Stimulated activated CD4-positive, alpha-beta T cell treated with anti-CD3 and anti-CD28 coated beads, TNF-alpha, amount 100 ng/mL, for 1 hour (primary cell): Measurements from ENCODE around the gene ZNF665.
A peak's percentile ranks its signal among the peaks of the same experiment; 100 is the strongest.
"Not testable (repeated sequence)": the region's sequence is repeated elsewhere in the genome, so short reads cannot be mapped to it uniquely, and the experiment has no call there.

Experiments
- DNase-seq, 3 donors: peaks; one replicate each; pipeline ENCODE4 v3.0.0-alpha.2; 2020; ENCODE audit warnings: low read depth in 3 of 3, low spot score in 1 of 3

ZNF665 gene

GRCh38 chr19:53192771-53193534, at the start of gene ZNF665:
ZNF665 (minus strand) TSS chr19:53193358; CDS start chr19:53182898, 10,460 bp downstream.
- peak; percentile 35 to 51 (median 38) for DNase-seq

GRCh38 chr19:53237114-53237777, 44.1 kb upstream of the ZNF665 start:
- DNase-seq = no peak

GRCh38 chr19:53224606-53225005, 31.4 kb upstream of the ZNF665 start:
- DNase-seq = no peak

GRCh38 chr19:53222716-53223115, 29.6 kb upstream of the ZNF665 start:
- DNase-seq = not testable (repeated sequence)

GRCh38 chr19:53212703-53213320, 19.7 kb upstream of the ZNF665 start:
- no peak for DNase-seq

- not testable (repeated sequence) for DNase-seq
These were observed 18.4 kb upstream of the ZNF665 start for GRCh38 chr19:53211554-53211953.

GRCh38 chr19:53196777-53197396, 3.7 kb upstream of the ZNF665 start:
- peak; percentile 86 to 100 (median 96) for DNase-seq

- peak; percentile 31 to 43 (median 36) for DNase-seq
These were observed 2.2 kb upstream of the ZNF665 start for GRCh38 chr19:53195265-53195903.

- DNase-seq = no peak
These were observed 521 bp upstream of the ZNF665 start for GRCh38 chr19:53193535-53194222.

GRCh38 chr19:53190253-53190652, 2.9 kb downstream of the ZNF665 start:
- DNase-seq = no peak

GRCh38 chr19:53189691-53190198, 3.4 kb downstream of the ZNF665 start:
- not testable (repeated sequence) for DNase-seq

- not testable (repeated sequence) for DNase-seq
These were observed 7.8 kb downstream of the ZNF665 start for GRCh38 chr19:53185155-53185882.

- no peak for DNase-seq
These were observed 9.9 kb downstream of the ZNF665 start for GRCh38 chr19:53183146-53183764.

GRCh38 chr19:53182202-53182601, 11.0 kb downstream of the ZNF665 start:
- DNase-seq = no peak

GRCh38 chr19:53177986-53178385, 15.2 kb downstream of the ZNF665 start:
- DNase-seq = no peak

GRCh38 chr19:53172889-53173288, 20.3 kb downstream of the ZNF665 start:
- no peak for DNase-seq

- DNase-seq = no peak
These were observed 27.5 kb downstream of the ZNF665 start for GRCh38 chr19:53165691-53166091.

GRCh38 chr19:53161123-53161522, 32.0 kb downstream of the ZNF665 start:
- DNase-seq = no peak

- DNase-seq = no peak
These were observed 32.8 kb downstream of the ZNF665 start for GRCh38 chr19:53160350-53160749.
